ENCODE measurements around the gene NTMT1. TPM values are rescaled to one million over a fixed set of nuclear protein-coding genes. Genes with fewer than 3 reads are reported as not detected.

Gene NTMT1
- total and polyA plus RNA-seq, 9 of the 15 experiments (the other 6 are each of a cell fraction or from before 2014, with no cell fraction given), result 42.1 to 116 (median 74.7) TPM

- TF ChIP-seq KLF16 (IDR thresholded peaks at IDR 0.05) (no peak), TEAD1 (CRISPR knock-in tag; IDR thresholded peaks at IDR 0.05) (no peak), ELF2 (CRISPR knock-in tag; IDR thresholded peaks at IDR 0.05) (no peak), PRMT5 (CRISPR knock-in tag; IDR thresholded peaks at IDR 0.05) (no peak), CTCFL (IDR thresholded peaks at IDR 0.05; ENCODE audit: borderline replicate concordance, insufficient read depth, low read depth, low read length, poor library complexity, severe bottlenecking) (peak; percentile 47), TAF15 (IDR thresholded peaks at IDR 0.05; ENCODE audit: low read depth, low read length) (no peak), CXXC5 (CRISPR knock-in tag; IDR thresholded peaks at IDR 0.05) (peak; percentile 59), NR2C1 (IDR thresholded peaks at IDR 0.05) (no peak), NR2C1 (tag; IDR thresholded peaks at IDR 0.05) (no peak), CHCHD3 (CRISPR knock-in tag; IDR thresholded peaks at IDR 0.05) (no peak), PTBP1 (IDR thresholded peaks at IDR 0.05; ENCODE audit: low read depth, low read length) (no peak), ZBTB8A (IDR thresholded peaks at IDR 0.05; ENCODE audit: partially characterized antibody) (no peak), ZNF586 (CRISPR knock-in tag; conservative IDR thresholded peaks at IDR 0.05) (no peak), RAD51 (IDR thresholded peaks at IDR 0.05; ENCODE audit: borderline replicate concordance, low read depth) (no peak), E2F8 (IDR thresholded peaks at IDR 0.05; ENCODE audit: low read depth, partially characterized antibody) (no peak), ZSCAN29 (IDR thresholded peaks at IDR 0.05) (no peak), ILK (tag; IDR thresholded peaks at IDR 0.05; ENCODE audit: borderline replicate concordance, low read depth) (no peak), ZNF143 (CRISPR knock-in tag; IDR thresholded peaks at IDR 0.05) (no peak), ZNF282 (CRISPR knock-in tag; IDR thresholded peaks at IDR 0.05) (no peak), XRCC4 (IDR thresholded peaks at IDR 0.05; ENCODE audit: extremely low read depth, insufficient read depth, insufficient read length) (no peak), USF2 (CRISPR knock-in tag; IDR thresholded peaks at IDR 0.05) (no peak), ZNF217 (CRISPR knock-in tag; IDR thresholded peaks at IDR 0.05) (no peak), ZNF507 (tag; conservative IDR thresholded peaks at IDR 0.05) (no peak), L3MBTL2 (IDR thresholded peaks at IDR 0.05) (peak; percentile 56)
Observed at GRCh38 chr9:129619787-129620668, 5.9 kb upstream of the NTMT1 start (continued).

All from K562 (cell line).